Activated naive CD8-positive, alpha-beta T cell treated with anti-CD3 and anti-CD28 coated beads, Interleukin-2, amount 10 ng/mL, durations not matched to agents 7 days and 5 days (primary cell): ENCODE measurements around the gene TMTC2. TPM values are rescaled to one million over a fixed set of nuclear protein-coding genes. Genes with fewer than 3 reads are reported as not detected.

Experiments used
- ATAC-seq: fragments of 150-1000 bp; cut with Tn5 transposase; one replicate; pipeline ENCODE4 v1.10.0; 2021; ENCODE audit warnings: low read depth, moderate library complexity
- POLR2A ChIA-PET: fragments of 350-600 bp; sonication (Branson Sonifier 250); formaldehyde crosslinking; loops from one replicate; lab custom pipeline; 2021; ENCODE audit warnings: antibody characterized with exemption; lab: Charles Lee
- DNase-seq: peaks from one replicate; pipeline ENCODE4 v3.0.0; 2021
- H3K27ac Mint-ChIP-seq: one replicate; pipeline ENCODE4 v1.8.0; 2022; ENCODE audit warnings: mild to moderate bottlenecking, mixed read lengths
- H3K27me3 Mint-ChIP-seq: one replicate; pipeline ENCODE4 v1.8.0; 2022; ENCODE audit warnings: mild to moderate bottlenecking, moderate library complexity, mixed read lengths
- H3K36me3 Mint-ChIP-seq: one replicate; pipeline ENCODE4 v1.8.0; 2021; ENCODE audit warnings: mild to moderate bottlenecking, mixed read lengths
- H3K4me1 Mint-ChIP-seq: one replicate; pipeline ENCODE4 v1.8.0; 2021; ENCODE audit warnings: mixed read lengths
- H3K4me3 Mint-ChIP-seq: one replicate; pipeline ENCODE4 v1.8.0; 2022; ENCODE audit warnings: mild to moderate bottlenecking, moderate library complexity, mixed read lengths
- H3K9me3 Mint-ChIP-seq: one replicate; pipeline ENCODE4 v1.8.0; 2021; ENCODE audit warnings: mixed read lengths
- total RNA-seq, 2 experiments: library from RNA; stranded (reverse); gene quantifications; one replicate each; pipeline ENCODE4 v1.2.3, GENCODE V29; 2021

Gene TMTC2
- total RNA-seq, 2 experiments from 2014 or later = 3.3 to 4.1 TPM

DNA sequence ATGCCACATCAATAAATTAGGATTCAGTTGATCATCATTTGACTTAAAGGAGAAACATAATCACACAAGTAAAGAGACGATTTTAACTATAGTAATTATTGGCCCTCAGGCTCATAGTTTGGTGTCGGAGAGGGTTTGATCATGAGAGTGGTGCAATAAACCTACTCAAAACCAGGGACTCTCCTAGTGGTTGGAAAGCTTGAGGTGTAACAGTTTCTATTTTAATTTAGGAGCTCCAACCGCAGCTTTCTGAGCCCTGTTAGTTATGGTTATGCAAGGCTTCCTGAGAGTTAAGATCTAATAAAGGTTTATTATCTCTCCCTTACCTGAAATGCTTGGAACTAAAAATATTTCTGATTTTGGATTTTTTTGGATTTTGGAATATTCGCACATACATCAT, 36.4 kb downstream of the TMTC2 start:
- Mint-ChIP-seq H3K27ac (no peak overlapping the region), H3K4me3 (no peak overlapping the region), H3K9me3 (no peaks in the 10 kb centered on the region), H3K4me1 (no peaks in the 10 kb centered on the region), H3K36me3 (no peaks in the 10 kb centered on the region), H3K27me3 (no peaks in the 10 kb centered on the region)
- no peak for ATAC-seq
- POLR2A ChIA-PET = no interaction called here
- no peak for DNase-seq

DNA sequence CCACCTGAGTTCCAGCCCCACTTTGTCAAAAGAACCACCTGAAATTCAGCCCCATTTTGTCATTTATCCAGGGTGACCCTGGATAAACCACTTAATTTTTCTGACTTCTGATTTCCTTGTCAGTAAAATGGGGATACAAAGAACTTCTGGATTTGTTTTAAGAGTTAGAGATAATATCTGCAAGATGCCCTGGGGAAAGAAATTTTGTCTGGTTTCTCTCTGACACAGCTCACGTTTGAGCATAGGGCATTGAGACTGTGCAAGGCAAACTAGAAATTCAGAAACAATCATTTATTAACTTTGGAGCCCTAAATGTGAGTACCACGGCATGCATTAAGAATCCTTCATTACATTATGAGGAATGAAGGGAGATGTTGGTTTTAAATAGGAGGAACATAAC, 37.2 kb downstream of the TMTC2 start:
- Mint-ChIP-seq H3K36me3 (no peaks in the 10 kb centered on the region), H3K4me1 (no peaks in the 10 kb centered on the region), H3K4me3 (no peak overlapping the region), H3K27ac (no peak overlapping the region), H3K9me3 (no peaks in the 10 kb centered on the region), H3K27me3 (no peaks in the 10 kb centered on the region)
- POLR2A ChIA-PET = no interaction called here
- ATAC-seq = no peak
- DNase-seq = no peak

DNA sequence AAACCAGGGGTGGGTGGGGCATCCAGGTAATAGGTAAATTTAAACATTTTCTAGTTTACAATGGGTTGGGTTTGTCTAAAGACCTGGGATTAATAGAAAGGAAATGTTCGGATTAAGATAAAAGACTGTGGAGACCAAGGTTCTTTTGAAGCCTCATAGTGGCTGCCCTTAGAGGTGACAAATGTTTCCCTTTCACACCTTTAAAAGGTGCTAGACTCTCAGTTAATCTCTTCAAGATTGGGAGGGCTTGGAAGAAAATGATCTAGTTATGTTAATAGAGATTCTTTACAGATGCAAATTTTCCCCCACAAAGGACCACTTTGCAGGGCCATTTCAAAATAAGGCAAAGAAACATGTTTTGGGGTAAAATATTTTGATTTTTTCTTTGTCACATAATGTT, 39.0 kb downstream of the TMTC2 start:
- Mint-ChIP-seq H3K9me3 (no peaks in the 10 kb centered on the region), H3K27ac (no peak overlapping the region), H3K4me1 (no peaks in the 10 kb centered on the region), H3K36me3 (no peaks in the 10 kb centered on the region), H3K27me3 (no peaks in the 10 kb centered on the region), H3K4me3 (no peak overlapping the region)
- no peak for DNase-seq
- no peak for ATAC-seq
- POLR2A ChIA-PET = no interaction called here

DNA sequence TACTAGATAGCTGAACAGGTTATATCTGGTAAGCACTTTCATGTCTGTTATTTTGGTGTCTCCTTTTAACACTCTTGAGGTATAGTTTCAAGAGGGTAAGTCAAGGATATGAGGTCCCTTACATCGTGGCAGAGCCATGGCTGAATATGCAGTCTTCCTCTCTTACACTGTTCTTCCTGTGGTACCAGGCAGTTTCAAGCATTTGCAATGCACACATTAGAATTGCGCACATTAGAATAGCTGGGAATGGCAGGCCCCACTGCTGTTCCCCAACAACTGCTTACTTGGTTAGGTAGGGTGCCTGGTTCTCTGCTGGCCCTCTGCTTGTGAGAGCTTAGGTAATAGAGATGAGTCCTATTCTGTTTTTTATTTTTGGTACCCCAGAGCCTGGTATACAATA, 41.2 kb downstream of the TMTC2 start:
- no peak overlapping the region for H3K27ac Mint-ChIP-seq
- no peaks in the 10 kb centered on the region for H3K4me1 Mint-ChIP-seq
- POLR2A ChIA-PET = no interaction called here
- no peak for ATAC-seq
- no peak for DNase-seq
- no peak overlapping the region for H3K4me3 Mint-ChIP-seq
- H3K36me3 Mint-ChIP-seq = no peaks in the 10 kb centered on the region
- H3K27me3 Mint-ChIP-seq = no peaks in the 10 kb centered on the region
- H3K9me3 Mint-ChIP-seq = no peaks in the 10 kb centered on the region

DNA sequence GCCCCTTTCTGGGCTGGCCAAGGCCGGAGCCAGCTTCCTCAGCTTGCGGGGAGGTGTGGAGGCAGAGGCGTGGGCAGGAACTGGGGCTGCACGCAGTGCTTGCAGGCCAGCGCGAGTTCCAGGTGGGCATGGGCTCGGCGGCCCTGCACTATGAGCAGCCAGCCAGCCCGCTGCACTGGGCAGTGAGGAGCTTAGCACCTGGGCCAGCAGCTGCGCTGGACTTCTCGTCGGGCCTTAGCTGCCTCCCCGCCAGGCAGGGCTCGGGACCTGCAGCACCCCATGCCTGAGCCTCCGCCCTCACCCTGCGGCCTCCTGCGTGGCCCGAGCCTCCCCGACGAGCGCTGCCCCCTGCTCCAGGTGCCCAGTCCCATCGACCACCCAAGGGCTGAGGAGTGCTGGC, 42.0 kb downstream of the TMTC2 start:
- ATAC-seq = no peak
- Mint-ChIP-seq H3K27me3 (no peaks in the 10 kb centered on the region), H3K4me3 (no peak overlapping the region), H3K4me1 (no peaks in the 10 kb centered on the region), H3K27ac (no peak overlapping the region), H3K36me3 (no peaks in the 10 kb centered on the region), H3K9me3 (no peaks in the 10 kb centered on the region)
- POLR2A ChIA-PET = no interaction called here
- DNase-seq = no peak

DNA sequence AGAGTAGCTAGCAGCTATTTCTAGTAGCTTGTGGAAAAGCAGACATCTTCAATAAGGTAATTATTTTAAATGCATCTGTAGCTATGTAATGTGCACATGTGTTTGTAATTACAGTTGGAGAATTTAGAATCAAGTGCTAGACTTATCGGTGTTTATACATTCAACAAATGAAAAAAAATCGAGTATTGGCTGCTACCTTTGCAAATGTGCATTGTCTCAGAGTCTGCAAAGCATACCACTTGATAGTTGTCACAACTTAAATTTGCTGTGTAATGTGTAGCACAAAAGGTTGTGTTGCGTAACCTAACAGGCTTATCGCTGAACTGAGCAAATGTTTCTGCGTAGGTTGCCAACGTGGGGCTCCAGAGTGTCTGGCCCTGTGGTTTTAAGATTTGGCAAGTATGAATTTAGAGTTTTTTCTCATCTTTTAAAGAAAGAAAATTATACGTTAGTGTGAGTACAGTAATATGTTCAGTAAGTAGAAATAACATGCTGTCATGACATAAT, 44.3 kb downstream of the TMTC2 start:
- POLR2A ChIA-PET = no interaction called here
- no peak for ATAC-seq
- H3K27ac Mint-ChIP-seq = no peak overlapping the region

DNA sequence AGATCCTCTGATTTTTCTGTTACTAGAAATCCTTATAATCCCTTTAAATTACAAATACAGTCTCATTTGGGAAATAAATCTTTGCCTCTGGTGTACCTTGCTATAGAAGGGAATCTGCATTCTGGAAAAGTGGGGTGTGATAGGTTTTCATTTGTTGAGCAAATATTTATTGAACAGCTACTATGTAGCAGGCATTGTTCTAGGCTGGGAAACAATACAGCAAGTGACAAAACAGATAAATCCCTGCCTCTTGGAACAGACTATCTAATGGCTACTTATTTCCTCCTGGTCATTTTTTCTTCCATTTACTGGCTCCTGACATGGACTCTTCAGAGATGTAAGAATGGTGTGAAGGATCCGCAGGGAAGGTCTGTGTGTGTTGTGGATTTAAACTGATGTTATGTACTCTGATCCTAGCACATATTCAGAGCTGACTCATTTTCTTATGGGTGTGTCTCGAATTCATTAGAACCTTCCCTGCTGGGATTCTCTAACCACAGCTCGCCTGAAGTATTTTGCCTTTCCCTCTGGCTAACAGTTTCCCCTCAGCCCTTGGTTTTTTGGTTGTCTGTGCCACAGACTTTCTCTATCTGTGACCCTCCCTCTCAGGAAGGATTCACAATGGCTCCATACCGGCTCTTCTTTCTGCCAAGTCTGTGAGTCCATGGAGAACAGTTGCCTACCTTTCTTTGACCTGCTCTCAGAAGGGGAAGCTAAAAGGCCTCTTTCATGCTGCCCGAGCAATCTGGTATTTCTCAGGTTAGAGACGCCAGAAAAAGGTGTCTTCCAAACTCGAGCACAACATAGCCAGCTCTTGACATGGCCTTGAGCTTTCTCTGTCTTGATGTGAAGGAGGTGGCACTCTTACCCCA, 53.7 kb downstream of the TMTC2 start:
- Mint-ChIP-seq H3K4me3 (no peak overlapping the region), H3K27ac (no peak overlapping the region), H3K36me3 (peaks cover 1% of the 10 kb centered on the region), H3K27me3 (no peaks in the 10 kb centered on the region), H3K9me3 (no peaks in the 10 kb centered on the region), H3K4me1 (no peaks in the 10 kb centered on the region)
- DNase-seq (no peak), ATAC-seq (no peak)
- POLR2A ChIA-PET = no interaction called here

More for the DNA sequence above, 44.3 kb downstream of the TMTC2 start:
- no peaks in the 10 kb centered on the region for H3K36me3 Mint-ChIP-seq
- no peaks in the 10 kb centered on the region for H3K27me3 Mint-ChIP-seq
- no peak for DNase-seq
- H3K4me3 Mint-ChIP-seq = no peak overlapping the region
- no peaks in the 10 kb centered on the region for H3K4me1 Mint-ChIP-seq
- no peaks in the 10 kb centered on the region for H3K9me3 Mint-ChIP-seq

DNA sequence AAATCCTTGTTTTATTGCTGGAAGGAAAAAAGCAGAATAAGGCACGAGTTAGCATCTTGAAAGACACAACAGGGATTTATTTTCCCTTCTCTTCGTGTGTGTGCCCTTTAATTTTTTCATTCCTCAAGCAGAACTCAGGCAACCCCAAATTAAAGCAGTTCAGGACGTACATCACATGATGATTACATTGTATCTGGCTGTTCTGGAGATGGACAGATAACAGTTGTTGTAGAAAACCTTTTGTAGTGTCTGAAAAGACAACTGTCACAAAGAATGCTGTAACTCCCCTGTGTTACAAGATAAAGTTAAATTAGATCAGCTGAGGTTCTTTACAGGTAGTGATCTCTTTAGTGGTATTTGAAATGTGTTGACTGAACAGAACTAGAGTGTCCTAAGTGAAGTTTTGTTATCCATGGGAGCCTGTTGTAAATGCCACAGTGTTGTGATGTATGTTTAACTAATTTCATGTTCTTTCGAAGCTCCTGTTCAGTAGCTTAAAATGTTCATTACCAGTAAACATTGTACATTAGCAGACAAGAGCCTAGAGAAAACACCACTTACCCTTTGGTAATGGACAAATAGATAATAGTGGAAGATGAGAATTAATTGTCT, 58.5 kb downstream of the TMTC2 start:
- Mint-ChIP-seq H3K27me3 (no peaks in the 10 kb centered on the region), H3K36me3 (no peaks in the 10 kb centered on the region), H3K27ac (no peak overlapping the region), H3K4me1 (no peaks in the 10 kb centered on the region), H3K4me3 (no peak overlapping the region), H3K9me3 (no peaks in the 10 kb centered on the region)
- POLR2A ChIA-PET = no interaction called here
- ATAC-seq (no peak), DNase-seq (no peak)

DNA sequence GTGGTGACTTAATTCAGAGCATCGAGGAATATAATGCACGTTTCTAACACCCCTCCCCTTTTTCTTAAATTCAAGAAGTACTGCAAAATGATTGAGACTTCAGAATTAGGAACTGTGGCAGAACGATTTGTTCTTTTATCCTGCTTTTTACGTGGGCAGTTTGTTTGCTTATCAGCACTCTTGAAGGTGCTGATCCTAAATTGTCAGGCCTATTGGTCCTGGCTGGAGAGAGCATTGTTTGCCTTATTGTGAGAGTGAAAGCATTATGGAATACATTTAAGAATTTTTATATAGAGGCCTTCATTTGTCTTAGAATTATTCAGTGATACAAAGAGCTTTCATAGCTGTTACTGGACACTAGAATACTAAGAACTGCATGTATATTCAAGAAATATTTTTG, 59.1 kb downstream of the TMTC2 start:
- Mint-ChIP-seq H3K9me3 (no peaks in the 10 kb centered on the region), H3K27me3 (no peaks in the 10 kb centered on the region), H3K27ac (no peak overlapping the region), H3K4me3 (no peak overlapping the region), H3K4me1 (no peaks in the 10 kb centered on the region), H3K36me3 (no peaks in the 10 kb centered on the region)
- no peak for DNase-seq
- POLR2A ChIA-PET = no interaction called here
- ATAC-seq = no peak

DNA sequence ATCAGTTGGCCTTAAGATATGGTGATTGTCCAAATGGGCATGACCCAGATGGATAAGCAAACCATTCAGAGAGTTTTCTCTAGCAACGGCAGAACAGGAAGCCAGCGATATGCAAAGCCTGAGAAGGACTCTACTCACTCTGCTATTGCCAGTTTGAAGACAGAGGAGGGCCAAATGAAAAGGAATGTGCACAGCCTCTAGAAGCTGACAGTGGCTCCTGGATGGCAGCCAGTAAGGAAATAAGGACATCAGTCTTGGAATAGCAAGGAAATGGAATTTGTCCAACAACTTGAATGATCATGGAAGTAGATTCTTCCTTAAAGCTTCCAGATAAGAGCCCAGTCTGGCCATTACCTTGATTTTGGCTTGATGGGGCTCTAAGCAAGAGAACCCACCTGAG, 60.0 kb downstream of the TMTC2 start:
- H3K27me3 Mint-ChIP-seq = no peaks in the 10 kb centered on the region
- POLR2A ChIA-PET = no interaction called here
- H3K27ac Mint-ChIP-seq = no peak overlapping the region
- ATAC-seq (no peak), DNase-seq (no peak)
- no peak overlapping the region for H3K4me3 Mint-ChIP-seq
- H3K36me3 Mint-ChIP-seq = no peaks in the 10 kb centered on the region
- no peaks in the 10 kb centered on the region for H3K4me1 Mint-ChIP-seq
- H3K9me3 Mint-ChIP-seq = no peaks in the 10 kb centered on the region

DNA sequence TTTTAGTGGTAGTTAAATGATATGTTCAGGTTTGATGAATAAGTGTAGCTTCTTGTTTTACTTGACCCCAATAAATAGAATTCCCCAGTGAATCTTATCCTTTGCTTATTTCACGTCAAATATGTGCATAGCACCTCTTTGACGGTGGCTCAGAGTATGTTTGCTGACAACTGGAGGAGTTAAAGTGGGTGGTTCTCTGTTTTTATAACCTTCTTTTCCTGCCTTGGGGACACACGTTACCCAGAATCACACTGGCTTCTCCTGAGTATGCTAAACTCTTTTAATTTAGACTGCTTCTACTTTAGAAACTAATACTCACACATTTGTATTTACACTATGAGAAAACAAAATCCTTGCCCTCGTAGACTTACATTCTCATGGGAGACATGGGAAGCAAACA, 62.3 kb downstream of the TMTC2 start:
- H3K36me3 Mint-ChIP-seq = no peaks in the 10 kb centered on the region
- H3K27ac Mint-ChIP-seq = no peak overlapping the region
- POLR2A ChIA-PET = no interaction called here
- ATAC-seq = no peak
- H3K4me1 Mint-ChIP-seq = no peaks in the 10 kb centered on the region
- H3K9me3 Mint-ChIP-seq = no peaks in the 10 kb centered on the region
- no peak overlapping the region for H3K4me3 Mint-ChIP-seq
- peaks cover 2% of the 10 kb centered on the region for H3K27me3 Mint-ChIP-seq
- DNase-seq = no peak

DNA sequence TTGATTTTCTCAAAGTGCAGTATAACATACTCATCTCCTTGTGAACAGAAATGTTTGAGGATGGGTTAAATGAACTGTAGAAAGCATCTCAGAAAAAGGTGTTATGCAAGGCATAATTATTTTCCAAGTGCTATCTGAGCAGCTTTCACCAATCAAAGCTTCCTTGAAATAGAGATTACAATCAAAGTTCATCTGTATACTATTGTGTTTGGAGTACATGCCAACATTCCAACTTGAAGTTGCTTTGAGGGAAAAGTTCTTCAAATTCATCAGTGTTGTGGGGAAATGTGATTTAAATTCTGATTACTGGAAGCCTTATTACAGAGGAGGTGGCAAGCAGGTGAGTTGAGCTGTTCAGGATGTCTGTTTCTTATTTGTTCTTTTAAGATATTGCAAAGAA, 68.2 kb downstream of the TMTC2 start:
- no peak for ATAC-seq
- H3K9me3 Mint-ChIP-seq = no peaks in the 10 kb centered on the region
- H3K36me3 Mint-ChIP-seq = no peaks in the 10 kb centered on the region
- H3K4me1 Mint-ChIP-seq = no peaks in the 10 kb centered on the region
- no peak overlapping the region for H3K27ac Mint-ChIP-seq
- no peak for DNase-seq
- H3K4me3 Mint-ChIP-seq = no peak overlapping the region
- POLR2A ChIA-PET = no interaction called here
- H3K27me3 Mint-ChIP-seq = peaks cover 2% of the 10 kb centered on the region

DNA sequence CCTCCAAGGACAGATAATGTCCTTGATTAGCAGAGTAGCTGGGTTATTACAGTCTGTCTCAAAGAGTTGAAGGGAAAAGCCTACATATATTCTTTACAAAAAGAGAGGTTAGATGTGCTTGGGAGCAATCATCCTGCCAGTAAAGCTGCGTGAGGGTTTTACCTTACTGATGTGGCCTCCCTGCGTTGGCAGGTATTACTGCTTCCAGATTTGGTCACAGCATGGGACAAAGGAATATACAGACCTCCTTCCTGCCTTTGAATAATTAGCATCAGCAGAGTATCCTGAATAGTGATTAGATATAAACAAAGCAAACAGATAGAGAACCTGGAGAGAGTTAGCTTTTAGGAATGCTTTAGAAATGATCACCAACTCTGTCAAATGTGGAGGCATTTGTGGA, 69.6 kb downstream of the TMTC2 start:
- DNase-seq = no peak
- H3K27ac Mint-ChIP-seq = no peak overlapping the region
- H3K9me3 Mint-ChIP-seq = no peaks in the 10 kb centered on the region
- POLR2A ChIA-PET = no interaction called here
- H3K4me1 Mint-ChIP-seq = no peaks in the 10 kb centered on the region
- no peak for ATAC-seq
- H3K36me3 Mint-ChIP-seq = no peaks in the 10 kb centered on the region
- peaks cover 2% of the 10 kb centered on the region for H3K27me3 Mint-ChIP-seq
- H3K4me3 Mint-ChIP-seq = no peak overlapping the region

DNA sequence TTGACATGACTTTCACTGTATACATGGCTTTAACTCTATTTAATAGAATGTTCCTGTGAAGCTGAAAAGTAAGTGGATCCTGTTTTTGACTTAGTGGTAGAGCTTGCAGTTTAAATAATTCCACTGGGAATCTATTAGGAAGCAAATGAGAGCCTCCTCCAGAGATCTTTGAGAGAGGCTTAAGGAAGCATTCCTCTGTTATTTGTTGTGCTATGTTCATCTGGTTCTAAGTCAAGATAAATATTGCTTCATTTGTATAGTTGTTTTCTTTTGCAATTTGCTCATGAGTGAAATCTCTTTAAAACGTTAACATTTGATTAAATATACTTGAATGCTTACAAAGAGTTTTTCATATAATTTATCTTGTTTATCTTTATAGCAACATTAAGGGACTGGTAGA, 70.4 kb downstream of the TMTC2 start:
- Mint-ChIP-seq H3K36me3 (no peaks in the 10 kb centered on the region), H3K4me3 (no peak overlapping the region), H3K27me3 (peaks cover 2% of the 10 kb centered on the region), H3K27ac (no peak overlapping the region), H3K4me1 (no peaks in the 10 kb centered on the region), H3K9me3 (no peaks in the 10 kb centered on the region)
- POLR2A ChIA-PET = no interaction called here
- DNase-seq (no peak), ATAC-seq (no peak)
